ENCODE results near the gene TMCC1.
"Not testable (repeated sequence)": the region's sequence is repeated elsewhere in the genome, so short reads cannot be mapped to it uniquely, and the experiment has no call there.

The TMCC1 gene

GRCh38 chr3:129657261-129658046 lies 236.1 kb downstream of the TMCC1 start:
- in situ Hi-C loops (cut with HindIII; ENCODE audit: low sequenced_read_pairs): no loop called here

GRCh38 chr3:129656659-129657247 lies 236.8 kb downstream of the TMCC1 start:
- in situ Hi-C loops (cut with HindIII; ENCODE audit: low sequenced_read_pairs): no loop called here

GRCh38 chr3:129655291-129655700 lies 238.2 kb downstream of the TMCC1 start:
- in situ Hi-C loops (cut with HindIII; ENCODE audit: low sequenced_read_pairs): no loop called here

GRCh38 chr3:129654131-129654530 lies 239.4 kb downstream of the TMCC1 start:
- in situ Hi-C loops (cut with HindIII; ENCODE audit: low sequenced_read_pairs): loop anchor here (5.0 kb wide), 1 partner anchor 173 kb away; no protein-coding TSS in a partner anchor

GRCh38 chr3:129653019-129653418 lies 240.5 kb downstream of the TMCC1 start:
- in situ Hi-C loops (cut with HindIII; ENCODE audit: low sequenced_read_pairs): loop anchor here (5.0 kb wide), 1 partner anchor 174 kb away; no protein-coding TSS in a partner anchor

GRCh38 chr3:129651435-129652202 lies 241.9 kb downstream of the TMCC1 start:
- in situ Hi-C loops (cut with HindIII; ENCODE audit: low sequenced_read_pairs): loop anchor here (5.0 kb wide), 1 partner anchor 176 kb away; no protein-coding TSS in a partner anchor

DNA sequence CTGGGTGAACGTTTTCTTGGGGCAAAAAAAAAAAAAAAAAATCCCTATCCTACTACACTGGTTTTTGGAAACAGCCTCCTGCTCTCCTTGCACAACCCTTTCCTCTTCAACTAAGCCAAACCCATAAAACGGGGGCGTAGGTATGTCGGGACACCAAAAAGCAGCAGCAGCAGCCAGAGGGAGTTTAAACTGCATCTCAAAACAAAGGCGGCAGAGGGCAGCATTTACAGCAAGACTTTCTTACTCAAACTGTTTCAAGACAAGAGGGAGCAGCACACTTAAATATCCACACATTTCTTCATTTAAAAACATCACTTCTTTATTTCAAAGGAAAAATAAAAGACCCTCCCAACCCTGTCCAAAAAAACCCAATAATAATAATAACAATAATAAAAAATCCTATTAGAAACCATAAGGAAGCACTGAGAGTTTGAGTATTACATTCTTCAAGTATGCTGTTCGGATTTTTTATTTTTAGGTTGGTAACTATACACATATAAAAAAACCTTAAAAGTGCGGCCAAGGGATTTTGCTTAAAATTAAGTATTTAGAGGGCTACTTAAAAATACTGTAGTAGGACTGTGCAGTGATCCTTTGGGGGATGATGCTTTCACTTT lies 243.1 kb downstream of the TMCC1 start:
- in situ Hi-C loops (cut with HindIII; ENCODE audit: low sequenced_read_pairs): loop anchor here (5.0 kb wide), 1 partner anchor 177 kb away; no protein-coding TSS in a partner anchor

DNA sequence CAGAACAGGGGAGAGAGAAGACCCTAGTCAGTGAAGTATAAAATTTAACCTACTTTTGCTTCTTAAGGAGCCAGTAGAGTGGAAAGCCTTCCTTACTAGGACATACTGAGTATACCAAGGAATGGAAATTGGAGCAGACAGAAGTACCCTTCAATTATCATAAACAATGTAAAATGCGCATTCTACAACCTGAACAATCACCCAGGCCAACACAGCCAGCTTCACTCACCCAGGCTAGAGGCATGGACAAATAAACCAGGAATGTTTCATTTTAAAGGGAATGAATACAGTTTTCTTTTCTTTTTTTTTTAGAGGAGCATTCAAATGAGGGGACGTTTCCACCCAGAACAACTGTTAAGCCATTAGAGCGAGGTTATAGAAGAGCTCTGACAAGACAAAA lies 245.1 kb downstream of the TMCC1 start:
- in situ Hi-C loops (cut with HindIII; ENCODE audit: low sequenced_read_pairs): no loop called here

- in situ Hi-C loops (cut with HindIII; ENCODE audit: low sequenced_read_pairs): no loop called here
Measured at GRCh38 chr3:129645286-129645685, 248.2 kb downstream of the TMCC1 start.

- in situ Hi-C loops (cut with HindIII; ENCODE audit: low sequenced_read_pairs): no loop called here
Measured at GRCh38 chr3:129644836-129645235, 248.7 kb downstream of the TMCC1 start.

DNA sequence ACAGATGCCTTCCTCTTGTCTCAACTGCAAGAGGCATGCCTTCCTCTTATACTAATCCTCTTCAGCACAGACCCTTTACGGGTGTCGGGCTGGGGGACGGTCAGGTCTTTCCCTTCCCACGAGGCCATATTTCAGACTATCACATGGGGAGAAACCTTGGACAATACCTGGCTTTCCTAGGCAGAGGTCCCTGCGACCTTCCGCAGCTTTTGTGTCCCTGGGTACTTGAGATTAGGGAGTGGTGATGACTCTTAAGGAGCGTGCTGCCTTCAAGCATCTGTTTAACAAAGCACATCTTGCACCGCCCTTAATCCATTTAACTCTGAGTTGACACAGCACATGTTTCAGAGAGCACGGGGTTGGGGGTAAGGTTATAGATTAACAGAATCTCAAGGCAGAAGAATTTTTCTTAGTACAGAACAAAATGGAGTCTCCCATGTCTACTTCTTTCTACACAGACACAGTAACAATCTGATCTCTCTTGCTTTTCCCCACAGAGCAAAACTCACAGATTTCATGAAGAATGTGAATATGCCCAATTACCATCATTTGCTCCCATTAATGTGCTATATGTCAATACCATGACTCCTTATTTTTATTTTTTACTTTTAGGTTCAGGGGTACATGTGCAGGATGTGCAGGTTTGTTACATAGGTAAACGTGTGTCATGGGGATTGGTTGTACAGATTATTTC lies 251.8 kb downstream of the TMCC1 start:
- in situ Hi-C loops (cut with HindIII; ENCODE audit: low sequenced_read_pairs): not testable (repeated sequence)

DNA sequence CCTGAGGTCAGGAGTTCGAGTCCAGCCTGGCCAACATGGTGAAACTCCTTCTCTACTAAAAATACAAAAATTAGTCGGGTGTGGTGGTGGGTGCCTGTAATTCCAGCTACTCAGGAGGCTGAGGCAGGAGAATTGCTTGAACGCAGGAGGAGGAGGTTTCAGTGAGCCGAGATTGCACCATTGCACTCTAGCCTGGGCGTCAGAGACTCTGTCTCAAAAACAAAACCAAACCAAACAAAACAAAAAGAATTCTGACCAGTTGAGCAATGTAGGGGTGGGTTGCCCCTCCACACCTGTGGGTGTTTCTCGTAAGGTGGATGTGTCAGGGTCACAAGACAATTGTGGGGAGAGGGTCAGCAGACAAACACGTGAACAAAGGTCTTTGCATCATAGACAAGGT lies 252.5 kb downstream of the TMCC1 start:
- in situ Hi-C loops (cut with HindIII; ENCODE audit: low sequenced_read_pairs): not testable (repeated sequence)

DNA sequence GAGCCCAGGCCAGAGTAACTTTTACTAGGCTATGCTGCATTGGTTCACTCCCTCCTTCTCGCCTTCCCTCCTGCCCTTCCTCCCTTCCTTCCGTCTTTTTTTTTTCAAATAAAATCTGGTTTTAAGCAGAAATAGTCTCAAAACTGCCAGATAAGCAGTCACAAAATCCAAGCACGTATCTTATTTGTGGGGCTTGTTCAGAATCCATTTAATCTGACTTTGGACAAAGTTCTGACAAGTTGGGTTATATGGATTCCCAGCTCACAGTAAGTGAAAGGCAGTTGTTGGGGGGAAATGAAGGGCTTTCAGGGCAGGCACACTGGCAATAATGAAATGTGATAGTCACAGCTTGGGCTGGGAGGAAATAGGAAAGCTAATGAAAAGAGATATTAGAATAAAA lies 255.0 kb downstream of the TMCC1 start:
- in situ Hi-C loops (cut with HindIII; ENCODE audit: low sequenced_read_pairs): no loop called here

DNA sequence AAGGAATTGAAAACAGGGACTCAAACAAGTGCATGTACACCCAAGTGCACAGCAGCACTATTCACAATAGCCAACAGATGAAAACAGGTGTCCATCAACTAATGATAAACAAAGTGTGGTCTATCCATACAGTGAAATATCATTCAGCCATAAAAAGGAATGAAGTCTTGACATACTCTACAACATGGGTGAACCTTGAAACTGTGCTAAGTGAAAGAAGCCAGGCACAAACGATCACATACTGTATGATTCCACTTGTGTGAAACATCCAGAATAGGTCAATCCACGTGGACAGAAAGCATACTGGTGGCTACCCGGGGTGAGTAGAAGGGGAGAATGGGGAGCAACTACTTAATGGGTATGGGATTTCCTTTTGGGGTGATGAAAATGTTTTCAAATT lies 257.4 kb downstream of the TMCC1 start:
- in situ Hi-C loops (cut with HindIII; ENCODE audit: low sequenced_read_pairs): no loop called here

GRCh38 chr3:129635656-129636055 lies 257.9 kb downstream of the TMCC1 start:
- in situ Hi-C loops (cut with HindIII; ENCODE audit: low sequenced_read_pairs): no loop called here

- in situ Hi-C loops (cut with HindIII; ENCODE audit: low sequenced_read_pairs): no loop called here
Measured at GRCh38 chr3:129633751-129634481, 259.6 kb downstream of the TMCC1 start.

DNA sequence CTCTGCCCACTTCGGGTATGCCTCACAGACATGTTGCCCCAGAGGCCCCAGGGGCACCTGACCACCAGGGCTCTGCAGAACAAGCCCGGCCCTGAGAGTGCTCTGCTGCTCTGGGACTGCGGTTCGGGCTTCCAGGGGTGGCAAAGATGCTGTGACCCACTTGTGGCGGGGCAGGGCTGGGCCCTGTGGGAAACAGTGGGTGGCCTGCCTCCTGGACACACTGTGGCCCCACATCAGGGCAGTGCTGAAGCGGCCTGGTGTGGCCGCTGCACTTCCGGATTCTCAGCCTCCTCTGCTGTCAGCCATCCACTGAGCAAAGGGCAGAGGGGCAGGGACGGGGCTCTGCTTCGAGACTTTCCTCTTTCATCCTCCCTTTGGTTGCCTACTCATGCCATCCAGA lies 260.5 kb downstream of the TMCC1 start:
- in situ Hi-C loops (cut with HindIII; ENCODE audit: low sequenced_read_pairs): no loop called here

- in situ Hi-C loops (cut with HindIII; ENCODE audit: low sequenced_read_pairs): no loop called here
Measured at GRCh38 chr3:129632556-129632955, 261.0 kb downstream of the TMCC1 start.

- in situ Hi-C loops (cut with HindIII; ENCODE audit: low sequenced_read_pairs): no loop called here
Measured at GRCh38 chr3:129632056-129632455, 261.5 kb downstream of the TMCC1 start.

DNA sequence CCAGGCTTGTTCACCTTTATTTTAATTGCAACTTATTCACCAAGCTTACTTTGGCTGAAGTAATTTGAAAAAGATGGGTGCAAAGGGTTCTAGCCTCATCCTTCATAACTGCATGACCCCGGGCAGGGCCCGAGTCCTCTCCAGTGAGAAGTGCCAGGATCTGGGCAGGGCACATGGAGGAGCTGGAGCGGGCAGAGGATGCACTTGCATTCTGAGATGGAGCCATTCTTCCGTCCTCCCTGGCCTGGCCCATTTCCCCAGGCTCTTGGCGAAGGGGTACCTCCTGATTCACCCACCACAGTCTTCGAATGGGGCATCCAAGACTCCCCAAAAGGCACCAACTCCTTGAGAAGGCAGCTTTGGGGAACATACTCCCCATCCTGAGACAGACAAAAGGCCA lies 264.5 kb downstream of the TMCC1 start:
- in situ Hi-C loops (cut with HindIII; ENCODE audit: low sequenced_read_pairs): loop anchor here (5.0 kb wide), 1 partner anchor 87 kb away; the partner anchor contains the start of gene H1-8
